Measurements from ENCODE around the gene RAPH1.

- TF ChIP-seq CTCF (IDR thresholded peaks at IDR 0.05) (no peak), POLR2AphosphoS5 (IDR thresholded peaks at IDR 0.05; ENCODE audit: low read depth, low read length) (no peak), REST (IDR thresholded peaks at IDR 0.05; ENCODE audit: insufficient read depth in 1 of 2, low read depth in 2 of 2, low read length in 1 of 2) (no peak), TCF7L2 (IDR thresholded peaks at IDR 0.05; ENCODE audit: low read depth, low read length) (no peak), SIN3A (IDR thresholded peaks at IDR 0.05; ENCODE audit: borderline replicate concordance, insufficient read depth, low read depth, low read length) (no peak)
These were observed 180.1 kb downstream of the RAPH1 start for GRCh38 chr2:203354966-203355365.

Data from Panc1 (cell line).